Measurements from ENCODE around the gene ADCK1.

DNA sequence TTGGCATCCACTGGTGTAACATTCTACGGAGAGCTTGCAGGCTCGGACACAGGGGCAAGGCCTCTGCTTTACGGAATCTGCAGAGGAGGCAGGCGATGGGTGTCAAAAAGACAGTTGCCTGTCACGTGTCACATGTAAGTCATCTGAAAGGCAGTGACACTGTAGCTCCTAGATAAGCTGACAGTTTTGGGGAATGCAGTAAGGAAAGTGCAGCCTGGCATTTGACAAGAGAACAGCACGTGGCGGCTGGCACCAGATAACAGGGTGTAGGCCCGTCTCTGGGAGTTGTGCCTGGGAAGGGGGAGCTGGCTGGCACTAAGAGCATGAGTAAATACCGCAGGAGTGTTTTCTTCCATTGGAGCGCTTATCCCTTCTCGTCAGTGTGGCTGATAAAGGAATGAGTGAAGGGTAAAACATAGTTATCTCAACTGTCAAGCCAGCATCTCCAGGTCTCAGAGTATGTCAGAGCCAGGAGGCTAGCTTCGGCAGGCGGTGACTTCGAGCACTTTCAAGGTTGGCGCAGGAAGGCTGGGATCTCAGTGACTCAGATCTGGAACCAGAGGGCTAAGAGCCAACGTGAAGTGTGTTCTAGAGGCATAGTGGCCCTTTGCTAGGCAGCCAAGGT, 26.1 kb downstream of the ADCK1 start:
- TF ChIP-seq YY1 (IDR thresholded peaks at IDR 0.05; ENCODE audit: low read depth) (no peak), RAD21 (IDR thresholded peaks at IDR 0.05; ENCODE audit: low read depth) (no peak), EP300 (IDR thresholded peaks at IDR 0.05; ENCODE audit: borderline replicate concordance) (no peak), TEAD4 (IDR thresholded peaks at IDR 0.05) (no peak), TAF1 (IDR thresholded peaks at IDR 0.05; ENCODE audit: low read depth) (no peak)
